OCI-LY1 (cell line): Measurements from ENCODE around the gene CSTB.

Source experiments
- H2AFZ ChIP-seq: fragments of 200-600 bp; sonication (generic), shearing (Covaris generic); 2 replicates; pipeline ENCODE4 v1.6.0; 2014; ENCODE audit warnings: antibody characterized with exemption, mild to moderate bottlenecking, low read length
- H3F3A ChIP-seq: fragments of 200-600 bp; sonication (generic), shearing (Covaris generic); 2 replicates; pipeline ENCODE4 v1.6.0; 2014; ENCODE audit warnings: mild to moderate bottlenecking, antibody characterized with exemption, low read length, moderate library complexity; ENCODE audit not compliant: insufficient read depth
- H3K27ac ChIP-seq: fragments of 200-600 bp; sonication (generic); 2 replicates; pipeline ENCODE4 v1.5.1; 2014; ENCODE audit warnings: low read length, mixed run types, mild to moderate bottlenecking, low read depth; ENCODE audit not compliant: poor library complexity, severe bottlenecking
- H3K27me3 ChIP-seq: fragments of 200-600 bp; sonication (generic); 2 replicates; pipeline ENCODE4 v1.6.0; 2014; ENCODE audit warnings: antibody characterized with exemption, mild to moderate bottlenecking, low read length, moderate library complexity; ENCODE audit not compliant: insufficient read depth
- H3K36me3 ChIP-seq: fragments of 200-600 bp; sonication (generic); 2 replicates; pipeline ENCODE4 v1.6.1; 2014; ENCODE audit warnings: mild to moderate bottlenecking, antibody characterized with exemption, low read length, moderate library complexity, mixed read lengths; ENCODE audit not compliant: insufficient read depth
- H3K4me1 ChIP-seq: fragments of 200-600 bp; sonication (generic); 2 replicates; pipeline ENCODE4 v1.5.1; 2014; ENCODE audit warnings: mild to moderate bottlenecking, low read length, moderate library complexity; ENCODE audit not compliant: insufficient read depth, severe bottlenecking
- H3K4me2 ChIP-seq: fragments of 200-600 bp; sonication (generic), shearing (Covaris generic); 2 replicates; pipeline ENCODE4 v1.6.1; 2014; ENCODE audit warnings: low read length
- H3K4me3 ChIP-seq: fragments of 200-600 bp; sonication (generic); 2 replicates; pipeline ENCODE4 v1.5.1; 2014; ENCODE audit warnings: low read length, low read depth, mild to moderate bottlenecking, mixed read lengths; ENCODE audit not compliant: poor library complexity, severe bottlenecking
- H3K79me2 ChIP-seq: fragments of 200-600 bp; shearing (Covaris generic); 2 replicates; pipeline ENCODE4 v1.6.1; 2016; ENCODE audit warnings: mixed run types, low read length, mixed read lengths; ENCODE audit not compliant: insufficient read depth
- H3K9ac ChIP-seq: fragments of 200-600 bp; sonication (generic), shearing (Covaris generic); 2 replicates; pipeline ENCODE4 v1.6.1; 2014; ENCODE audit warnings: mild to moderate bottlenecking, low read length, mixed read lengths
- H3K9me2 ChIP-seq: fragments of 200-600 bp; sonication (generic), shearing (Covaris generic); 2 replicates; pipeline ENCODE4 v1.6.1; 2014; ENCODE audit warnings: low read depth, mild to moderate bottlenecking, low read length, mixed read lengths
- H3K9me3 ChIP-seq: fragments of 200-600 bp; shearing (Covaris generic); 2 replicates; pipeline ENCODE4 v1.6.1; 2014; ENCODE audit warnings: low read length, mixed read lengths
- H4K20me1 ChIP-seq: fragments of 200-600 bp; sonication (generic), shearing (Covaris generic); 2 replicates; pipeline ENCODE4 v1.6.0; 2016; ENCODE audit warnings: mild to moderate bottlenecking, low read length; ENCODE audit not compliant: insufficient read depth
- CTCF ChIP-seq: fragments of 200-600 bp; sonication (generic), shearing (Covaris generic); IDR thresholded peaks from 2 replicates; pipeline ENCODE4 v1.5.1; 2017; ENCODE audit warnings: mild to moderate bottlenecking, antibody characterized with exemption, low read length, moderate library complexity, mixed read lengths
- EZH2 ChIP-seq: fragments of 200-600 bp; sonication (generic), shearing (Covaris generic); IDR thresholded peaks from 2 replicates; pipeline ENCODE4 v1.8.0; 2017; ENCODE audit warnings: borderline replicate concordance, mixed run types, mild to moderate bottlenecking, antibody characterized with exemption, low read length, moderate library complexity, mixed read lengths

The CSTB gene

DNA sequence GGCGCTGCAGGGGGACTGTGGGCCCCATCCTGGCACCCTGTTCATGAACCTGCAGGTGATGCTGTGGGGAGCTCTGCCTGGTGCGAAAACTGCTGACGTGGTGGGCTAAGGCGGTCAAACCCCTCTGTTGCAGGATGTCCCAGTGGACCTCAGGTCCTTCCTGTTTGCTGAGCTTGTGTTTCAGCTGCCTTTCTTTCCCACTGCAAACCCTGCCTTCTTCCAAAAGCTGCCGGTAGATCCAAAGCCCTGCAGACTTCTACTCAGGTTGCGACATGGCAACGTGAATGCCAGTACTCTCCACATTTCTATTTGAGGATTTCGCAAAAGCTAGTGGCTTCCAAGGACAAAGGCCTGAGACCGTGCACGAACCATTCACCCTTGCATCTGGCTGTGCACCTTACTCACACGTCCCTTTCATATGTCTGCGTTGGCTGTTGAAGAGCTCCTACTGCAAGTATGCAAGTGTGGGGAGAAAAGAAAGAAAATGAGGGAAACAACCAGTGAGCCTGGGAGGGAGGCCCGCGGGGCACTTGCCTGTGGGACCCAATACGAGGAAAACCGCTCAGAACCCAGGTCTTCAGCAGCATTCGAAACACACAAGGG is 7.1 kb upstream of the CSTB start:
- TF ChIP-seq EZH2 (no peak), CTCF (no peak)
- H3K27ac ChIP-seq = peak overlapping the region; percentile 60
- no peaks in the 10 kb centered on the region for H3K27me3 ChIP-seq
- H2AFZ ChIP-seq = no peak overlapping the region
- no peaks in the 10 kb centered on the region for H3K9me3 ChIP-seq
- no peaks in the 10 kb centered on the region for H3K79me2 ChIP-seq
- H3K4me2 ChIP-seq = peak overlapping the region; percentile 13; the same call in 1 of the 2 replicates
- H3K9ac ChIP-seq = peak overlapping the region; percentile 14; the same call in 1 of the 2 replicates
- peaks cover 51% of the 10 kb centered on the region for H3K4me1 ChIP-seq
- no peaks in the 10 kb centered on the region for H3K9me2 ChIP-seq
- H3F3A ChIP-seq = peaks cover 10% of the 10 kb centered on the region
- H3K36me3 ChIP-seq = no peaks in the 10 kb centered on the region
- H4K20me1 ChIP-seq = no peaks in the 10 kb centered on the region
- no peak overlapping the region for H3K4me3 ChIP-seq

DNA sequence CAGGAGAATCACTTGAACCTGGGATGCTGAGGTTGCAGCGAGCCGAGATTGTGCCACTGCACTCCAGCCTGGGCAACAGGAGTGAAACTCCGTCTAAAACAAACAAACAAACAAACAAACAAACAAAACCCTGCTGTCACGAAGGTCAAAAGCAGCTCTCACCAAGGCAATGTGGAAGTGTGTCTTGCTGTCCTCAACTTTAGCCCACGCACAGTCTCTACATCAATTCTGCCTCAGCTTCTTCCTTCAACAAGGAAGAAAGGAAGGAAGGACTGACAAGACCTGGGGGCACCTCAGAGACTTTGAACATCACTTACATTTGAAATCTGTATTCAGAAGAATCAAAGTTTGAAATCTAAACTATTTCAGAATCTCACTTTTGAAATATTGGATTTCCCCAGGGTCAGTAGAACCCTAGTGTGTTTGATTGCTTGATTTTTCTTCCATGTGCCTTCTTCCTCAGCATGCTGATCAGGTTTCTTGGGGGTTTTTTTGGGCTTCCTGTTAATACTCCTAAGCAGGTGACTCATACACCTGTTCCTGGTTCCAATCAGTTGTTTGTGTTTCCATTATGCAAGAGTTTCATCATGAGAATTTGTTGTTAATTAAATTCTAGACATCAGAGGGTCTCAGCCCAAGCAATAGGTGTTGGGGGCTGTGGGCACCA is 6.5 kb upstream of the CSTB start:
- Histone ChIP-seq H3K4me1 (peaks cover 55% of the 10 kb centered on the region), H3K4me3 (no peak overlapping the region), H2AFZ (no peak overlapping the region), H3K9me3 (no peaks in the 10 kb centered on the region), H3F3A (peaks cover 10% of the 10 kb centered on the region), H3K9me2 (no peaks in the 10 kb centered on the region), H4K20me1 (no peaks in the 10 kb centered on the region), H3K9ac (peak overlapping the region; percentile 14; the same call in 1 of the 2 replicates), H3K36me3 (no peaks in the 10 kb centered on the region), H3K27me3 (no peaks in the 10 kb centered on the region), H3K4me2 (peak overlapping the region; percentile 13; the same call in 1 of the 2 replicates), H3K27ac (peak overlapping the region; percentile 60), H3K79me2 (no peaks in the 10 kb centered on the region)
- TF ChIP-seq EZH2 (no peak), CTCF (no peak)

DNA sequence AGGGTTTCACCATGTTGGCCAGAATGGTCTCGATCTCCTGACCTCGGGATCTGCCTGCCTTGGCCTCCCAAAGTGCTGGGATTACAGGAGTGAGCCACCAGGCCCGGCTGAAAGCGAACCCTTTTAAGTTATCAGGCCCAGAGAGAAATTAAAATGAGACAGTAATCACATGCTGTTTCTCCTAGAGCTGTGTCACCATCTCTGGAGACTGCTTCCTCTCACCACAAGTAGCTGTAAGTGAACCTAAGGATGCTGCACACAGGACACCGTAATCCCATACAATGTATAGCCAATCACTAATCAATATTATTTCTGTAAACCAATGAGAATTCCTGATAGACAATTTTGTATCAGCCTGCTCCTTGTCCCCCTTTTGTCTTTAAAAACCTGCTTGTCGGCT is 5.7 kb upstream of the CSTB start:
- Histone ChIP-seq H3K79me2 (no peaks in the 10 kb centered on the region), H3K27ac (no peak overlapping the region), H3K9me3 (no peaks in the 10 kb centered on the region), H3K27me3 (no peaks in the 10 kb centered on the region), H2AFZ (no peak overlapping the region), H3K4me1 (peaks cover 55% of the 10 kb centered on the region), H4K20me1 (no peaks in the 10 kb centered on the region), H3K4me3 (no peak overlapping the region), H3K36me3 (no peaks in the 10 kb centered on the region), H3K9me2 (no peaks in the 10 kb centered on the region), H3K4me2 (no peak overlapping the region), H3F3A (peaks cover 10% of the 10 kb centered on the region), H3K9ac (no peak overlapping the region)
- TF ChIP-seq CTCF = no peak
